IMR-90 (cell line): ENCODE results near the gene WASL. TPM values are rescaled to one million over a fixed set of nuclear protein-coding genes. Genes with fewer than 3 reads are reported as not detected.
"Not testable (repeated sequence)": the region's sequence is repeated elsewhere in the genome, so short reads cannot be mapped to it uniquely, and the experiment has no call there.

ENCODE experiments used
- ATAC-seq: fragments of 200-7000 bp; cut with Tn5 transposase; 2 replicates; pipeline ENCODE4 v1.9.1; 2020; ENCODE audit warnings: low read depth, mild to moderate bottlenecking, moderate library complexity
- BruUV-seq: library from RNA; stranded (reverse); fragments of 400-500 nt; replicated peaks from 2 replicates; lab custom pipeline; 2021; lab: Mats Ljungman, UMichigan
- CTCF ChIA-PET: fragments of 300-600 bp; formaldehyde crosslinking; extraction: SDS; loops from one replicate; lab custom pipeline; 2021; ENCODE audit warnings: antibody characterized with exemption; lab: Yijun Ruan, JAX
- POLR2A ChIA-PET: fragments of 300-600 bp; sonication (Branson Sonifier 250); formaldehyde crosslinking; loops from one replicate; lab custom pipeline; 2022; ENCODE audit warnings: antibody characterized with exemption; ENCODE audit not compliant: unreplicated experiment; lab: Charles Lee
- DNase-seq: peaks from one replicate; pipeline ENCODE4 v3.0.0; 2013
- H2AFZ ChIP-seq: replicated peaks from 2 replicates; pipeline ENCODE3; 2013; ENCODE audit warnings: low read length, mild to moderate bottlenecking; ENCODE audit not compliant: poor library complexity
- H2AK5ac ChIP-seq: 2 replicates; pipeline ENCODE4 v1.6.1; 2013; ENCODE audit warnings: low read depth, low read length, inconsistent platforms
- H2AK9ac ChIP-seq: replicated peaks from 2 replicates; pipeline ENCODE3; 2013; ENCODE audit warnings: mild to moderate bottlenecking, low read depth, low read length, moderate library complexity; ENCODE audit not compliant: poor library complexity
- H2BK120ac ChIP-seq: 2 replicates; pipeline ENCODE4 v1.6.1; 2013; ENCODE audit warnings: low read depth, low read length, inconsistent platforms
- H2BK15ac ChIP-seq: 3 replicates; pipeline ENCODE4 v1.6.1; 2013; ENCODE audit warnings: low read depth, low read length, inconsistent platforms
- H2BK20ac ChIP-seq: 2 replicates; pipeline ENCODE4 v1.6.1; 2013; ENCODE audit warnings: low read depth, mild to moderate bottlenecking, inconsistent platforms, low read length, moderate library complexity
- H2BK5ac ChIP-seq: 2 replicates; pipeline ENCODE4 v1.6.1; 2013; ENCODE audit warnings: mild to moderate bottlenecking, low read depth, low read length, inconsistent platforms; ENCODE audit not compliant: poor library complexity, severe bottlenecking
- H3K14ac ChIP-seq: replicated peaks from 2 replicates; pipeline ENCODE4 v1.6.1; 2013; ENCODE audit warnings: low read depth, low read length, inconsistent platforms
- H3K18ac ChIP-seq: 2 replicates; pipeline ENCODE4 v1.6.1; 2013; ENCODE audit warnings: low read depth, low read length, control low read depth
- H3K23ac ChIP-seq: 2 replicates; pipeline ENCODE4 v1.6.1; 2013; ENCODE audit warnings: low read depth, low read length, inconsistent platforms
- H3K27ac ChIP-seq: 2 replicates; pipeline ENCODE4 v1.5.1; 2013; ENCODE audit warnings: mild to moderate bottlenecking, control low read depth, low read length; ENCODE audit not compliant: insufficient read depth
- H3K27me3 ChIP-seq: 2 replicates; pipeline ENCODE4 v1.6.1; 2013; ENCODE audit warnings: low read length; ENCODE audit not compliant: control insufficient read depth, insufficient read depth
- H3K36me3 ChIP-seq: 2 replicates; pipeline ENCODE4 v1.6.1; 2013; ENCODE audit warnings: low read length, mixed read lengths; ENCODE audit not compliant: control insufficient read depth, insufficient read depth
- H3K4ac ChIP-seq: 2 replicates; pipeline ENCODE4 v1.6.1; 2013; ENCODE audit warnings: low read depth, low read length, inconsistent platforms
- H3K4me1 ChIP-seq: 2 replicates; pipeline ENCODE4 v1.6.1; 2013; ENCODE audit warnings: low read length, mixed read lengths; ENCODE audit not compliant: control insufficient read depth, insufficient read depth
- H3K4me2 ChIP-seq: 2 replicates; pipeline ENCODE4 v1.6.1; 2013; ENCODE audit warnings: low read depth, mild to moderate bottlenecking, control low read depth, low read length, moderate library complexity
- H3K4me3 ChIP-seq: 2 replicates; pipeline ENCODE4 v1.5.1; 2013; ENCODE audit warnings: low read depth, mild to moderate bottlenecking, control low read depth, low read length, moderate library complexity; ENCODE audit not compliant: insufficient read depth
- H3K56ac ChIP-seq: 2 replicates; pipeline ENCODE4 v1.6.1; 2013; ENCODE audit warnings: low read length, inconsistent platforms; ENCODE audit not compliant: insufficient read depth; ENCODE audit errors: extremely low read depth
- H3K79me1 ChIP-seq, 2 experiments: 2 replicates each; pipeline ENCODE4 v1.6.1; 2013; ENCODE audit warnings: low read length in 2 of 2, inconsistent platforms in 1 of 2, low read depth in 1 of 2
- H3K9ac ChIP-seq: 2 replicates; pipeline ENCODE4 v1.6.1; 2013; ENCODE audit warnings: low read depth, low read length, control low read depth
- H3K9me1 ChIP-seq: 2 replicates; pipeline ENCODE4 v1.6.1; 2013; ENCODE audit warnings: low read length, inconsistent platforms; ENCODE audit not compliant: insufficient read depth
- H3K9me3 ChIP-seq: 2 replicates; pipeline ENCODE4 v1.6.1; 2013; ENCODE audit warnings: low read length; ENCODE audit not compliant: control insufficient read depth, insufficient read depth
- H4K20me1 ChIP-seq: 2 replicates; pipeline ENCODE4 v1.6.1; 2013; ENCODE audit warnings: low read length, inconsistent platforms; ENCODE audit not compliant: insufficient read depth
- H4K5ac ChIP-seq: 2 replicates; pipeline ENCODE4 v1.6.1; 2013; ENCODE audit warnings: mild to moderate bottlenecking, low read depth, low read length, control low read depth
- H4K8ac ChIP-seq, 2 experiments: 2 replicates each; pipeline ENCODE4 v1.6.1; 2013; ENCODE audit warnings: low read depth in 2 of 2, low read length in 2 of 2, control low read depth in 1 of 2, inconsistent platforms in 1 of 2
- H4K91ac ChIP-seq: 2 replicates; pipeline ENCODE4 v1.6.1; 2013; ENCODE audit warnings: low read depth, low read length, inconsistent platforms; ENCODE audit not compliant: insufficient read depth
- MAFK ChIP-seq: IDR thresholded peaks from 2 replicates; pipeline ENCODE4 v1.6.1; 2012; ENCODE audit warnings: low read depth, low read length, improper control_type of control experiment
- MXI1 ChIP-seq: IDR thresholded peaks from 2 replicates; pipeline ENCODE4 v1.6.1; 2012; ENCODE audit warnings: low read depth, mild to moderate bottlenecking, low read length, moderate library complexity, borderline replicate concordance
- NFE2L2 ChIP-seq: fragments of 150-350 bp; IDR thresholded peaks from 2 replicates; pipeline ENCODE4 v1.6.1; 2016; ENCODE audit warnings: low read depth, mild to moderate bottlenecking, low read length
- RAD21 ChIP-seq: IDR thresholded peaks from 2 replicates; pipeline ENCODE4 v1.6.1; 2012; ENCODE audit warnings: low read length, improper control_type of control experiment
- USF2 ChIP-seq: fragments of 150-350 bp; IDR thresholded peaks from 2 replicates; pipeline ENCODE4 v1.6.1; 2017; ENCODE audit warnings: mild to moderate bottlenecking, antibody characterized with exemption, low read length, low read depth
- WGBS, 2 experiments: methylation state at CpG; one replicate each; pipeline versions ENCODE4 v1.1.5 to v1.1.7; 2013; ENCODE audit warnings: missing lambda C conversion rate in 2 of 2; ENCODE audit not compliant: insufficient read length in 1 of 2; ENCODE audit errors: extremely low coverage in 2 of 2; 5-methylcytosine and 5-hydroxymethylcytosine counted together
- dilution Hi-C: fragments of 300-500 bp; cut with HindIII; formaldehyde crosslinking; loops from one replicate; pipeline ENCODE4 v1.14.3; 2018; ENCODE audit warnings: low sequenced_read_pairs; ENCODE audit not compliant: unreplicated experiment
- in situ Hi-C: fragments of 300-500 bp; cut with MboI; formaldehyde crosslinking; loops from 3 replicates; pipeline ENCODE4 v1.14.3; 2019; ENCODE audit warnings: low sequenced_read_pairs, inconsistent platforms, mixed read lengths
- intact Hi-C: fragments of 100-400 bp; cut with micrococcal nuclease; formaldehyde crosslinking; loops from 2 replicates; pipeline ENCODE4 v1.10.0; 2022
- polyA plus RNA-seq, 3 experiments: library from polyadenylated mRNA; depleted of rRNA; stranded (reverse); fragments of >200 nt; gene quantifications; 2 replicates each; pipeline ENCODE4 v1.2.3, GENCODE V29; 2012; ENCODE audit warnings: low replicate concordance in 1 of 3
- total RNA-seq: library from RNA; depleted of rRNA; stranded (reverse); fragments of >200 nt; gene quantifications from 2 replicates; pipeline ENCODE4 v1.2.3, GENCODE V29; 2012

Gene WASL
- total and polyA plus RNA-seq, 2 of the 4 experiments (the other 2 are of a cell fraction) = 2.3 to 7.9 TPM

- no peak for DNase-seq
- no peak overlapping the region for H2BK120ac ChIP-seq
- no peaks in the 10 kb centered on the region for H4K20me1 ChIP-seq
- intact Hi-C loops (no loop called here), in situ Hi-C loops (no loop called here), dilution Hi-C loops (no loop called here)
- H3K36me3 ChIP-seq = no peaks in the 10 kb centered on the region
- no peak overlapping the region for H2BK5ac ChIP-seq
- no peak overlapping the region for H3K4ac ChIP-seq
- no peak overlapping the region for H4K5ac ChIP-seq
- ATAC-seq = no peak
- no peak overlapping the region for H2BK15ac ChIP-seq
- H3K27ac ChIP-seq = no peak overlapping the region
- H3K23ac ChIP-seq = no peak overlapping the region
- H4K8ac ChIP-seq = no peak overlapping the region
- no peaks in the 10 kb centered on the region for H3K4me1 ChIP-seq
- no peak overlapping the region for H2AFZ ChIP-seq
- H2AK9ac ChIP-seq = no peak overlapping the region
- ChIA-PET CTCF (interaction anchor here (0.6 kb wide), 1 partner anchor 55 kb away, joined by 3 read pairs; no protein-coding TSS in a partner anchor), POLR2A (no interaction called here)
- H3K18ac ChIP-seq = no peak overlapping the region
- H3K9me3 ChIP-seq = no peaks in the 10 kb centered on the region
- H3K9ac ChIP-seq = no peak overlapping the region
- no peak overlapping the region for H2AK5ac ChIP-seq
- H3K79me1 ChIP-seq = no peaks in the 10 kb centered on the region
- no CpG with 5 or more reads among the region's 2 CpGs for WGBS, 2 experiments
- BruUV-seq = no TSS peak
- H4K91ac ChIP-seq = no peak overlapping the region
- no peak overlapping the region for H3K56ac ChIP-seq
- no peak overlapping the region for H3K4me2 ChIP-seq
- no peak overlapping the region for H3K4me3 ChIP-seq
- H3K9me1 ChIP-seq = no peaks in the 10 kb centered on the region
- no peaks in the 10 kb centered on the region for H3K27me3 ChIP-seq
- no peak overlapping the region for H3K14ac ChIP-seq
- no peak for TF ChIP-seq NFE2L2
- no peak for TF ChIP-seq RAD21
- no peak for TF ChIP-seq MXI1
- TF ChIP-seq USF2 = no peak
- TF ChIP-seq MAFK = no peak
- H2BK20ac ChIP-seq = no peak overlapping the region
Observed at GRCh38 chr7:123782071-123782798, 33.4 kb upstream of the WASL start.

- H3K4me3 ChIP-seq, in situ Hi-C loops: not testable (repeated sequence)
- no CpG with 5 or more reads among the region's 2 CpGs for WGBS, 2 experiments
Observed at GRCh38 chr7:123780472-123780871, 31.7 kb upstream of the WASL start.

More at GRCh38 chr7:123780472-123780871, 31.7 kb upstream of the WASL start:
- H3K4me2 ChIP-seq, H3K23ac ChIP-seq, intact Hi-C loops, H3K27ac ChIP-seq, DNase-seq, H3K4ac ChIP-seq, H2BK15ac ChIP-seq, H2AK9ac ChIP-seq, H2BK5ac ChIP-seq, H3K56ac ChIP-seq, POLR2A ChIA-PET, H3K14ac ChIP-seq, H2AK5ac ChIP-seq, H4K5ac ChIP-seq, H3K18ac ChIP-seq, H3K9me3 ChIP-seq, dilution Hi-C loops, H3K9me1 ChIP-seq, H4K20me1 ChIP-seq, ATAC-seq, H3K9ac ChIP-seq, H4K91ac ChIP-seq, H2BK120ac ChIP-seq, H3K27me3 ChIP-seq, H3K79me1 ChIP-seq, H2AFZ ChIP-seq, H3K36me3 ChIP-seq, H3K4me1 ChIP-seq, H2BK20ac ChIP-seq, H4K8ac ChIP-seq, BruUV-seq: not testable (repeated sequence)
- CTCF ChIA-PET = interaction anchor here (0.8 kb wide), 1 partner anchor 79 kb away, joined by 3 read pairs; no protein-coding TSS in a partner anchor
